ENCODE measurements around the gene SEMA4F. TPM values are rescaled to one million over a fixed set of nuclear protein-coding genes. Genes with fewer than 3 reads are reported as not detected.

SEMA4F gene, protein sequence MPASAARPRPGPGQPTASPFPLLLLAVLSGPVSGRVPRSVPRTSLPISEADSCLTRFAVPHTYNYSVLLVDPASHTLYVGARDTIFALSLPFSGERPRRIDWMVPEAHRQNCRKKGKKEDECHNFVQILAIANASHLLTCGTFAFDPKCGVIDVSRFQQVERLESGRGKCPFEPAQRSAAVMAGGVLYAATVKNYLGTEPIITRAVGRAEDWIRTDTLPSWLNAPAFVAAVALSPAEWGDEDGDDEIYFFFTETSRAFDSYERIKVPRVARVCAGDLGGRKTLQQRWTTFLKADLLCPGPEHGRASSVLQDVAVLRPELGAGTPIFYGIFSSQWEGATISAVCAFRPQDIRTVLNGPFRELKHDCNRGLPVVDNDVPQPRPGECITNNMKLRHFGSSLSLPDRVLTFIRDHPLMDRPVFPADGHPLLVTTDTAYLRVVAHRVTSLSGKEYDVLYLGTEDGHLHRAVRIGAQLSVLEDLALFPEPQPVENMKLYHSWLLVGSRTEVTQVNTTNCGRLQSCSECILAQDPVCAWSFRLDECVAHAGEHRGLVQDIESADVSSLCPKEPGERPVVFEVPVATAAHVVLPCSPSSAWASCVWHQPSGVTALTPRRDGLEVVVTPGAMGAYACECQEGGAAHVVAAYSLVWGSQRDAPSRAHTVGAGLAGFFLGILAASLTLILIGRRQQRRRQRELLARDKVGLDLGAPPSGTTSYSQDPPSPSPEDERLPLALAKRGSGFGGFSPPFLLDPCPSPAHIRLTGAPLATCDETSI
- total RNA-seq: 10.2 and 18.4 TPM in 2 replicates

DNA sequence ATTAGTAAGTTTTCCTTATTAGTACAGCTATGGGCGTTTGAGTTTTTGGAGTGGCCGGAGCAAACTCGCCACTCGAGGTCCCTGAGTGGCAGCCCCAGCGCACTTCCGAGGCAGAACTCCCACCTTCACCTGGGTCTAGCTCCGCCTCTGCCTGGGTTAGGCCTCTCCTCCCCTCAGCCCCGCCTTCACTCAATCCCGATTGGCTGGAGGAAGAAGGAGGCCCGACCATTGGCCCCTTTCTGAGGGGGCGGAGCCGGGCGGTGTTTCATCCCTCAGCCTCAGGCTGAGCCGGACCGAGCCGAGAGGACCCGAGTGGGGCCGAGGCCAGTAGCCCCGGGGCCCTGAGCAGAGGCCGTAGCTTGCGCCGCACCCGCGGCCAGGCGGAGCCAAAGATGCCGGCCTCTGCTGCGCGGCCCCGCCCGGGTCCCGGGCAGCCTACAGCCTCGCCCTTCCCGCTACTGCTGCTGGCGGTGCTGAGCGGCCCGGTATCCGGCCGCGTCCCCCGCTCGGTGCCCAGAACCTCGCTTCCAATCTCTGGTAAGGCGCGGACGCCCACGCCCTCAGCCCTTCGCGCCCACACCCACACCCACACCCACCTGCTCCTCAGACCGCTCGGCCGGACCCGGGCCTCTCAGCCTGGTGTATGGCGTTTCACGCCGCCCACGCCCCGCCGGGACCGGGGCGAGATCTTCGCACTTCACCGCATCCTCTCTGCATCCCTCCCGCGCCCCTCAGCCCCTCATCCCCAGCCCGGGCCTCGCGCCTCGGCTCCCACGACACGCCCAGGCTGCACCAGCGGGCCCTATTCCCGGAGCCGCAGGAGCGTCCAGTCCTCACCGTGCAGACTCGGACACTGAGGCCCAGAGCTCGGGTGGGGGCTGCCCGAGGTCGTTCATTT, at the start of gene SEMA4F:
SEMA4F (plus strand) TSS at position 263 of the 898 bp plus-strand sequence; CDS start at position 393, 130 bp downstream.

DNA sequence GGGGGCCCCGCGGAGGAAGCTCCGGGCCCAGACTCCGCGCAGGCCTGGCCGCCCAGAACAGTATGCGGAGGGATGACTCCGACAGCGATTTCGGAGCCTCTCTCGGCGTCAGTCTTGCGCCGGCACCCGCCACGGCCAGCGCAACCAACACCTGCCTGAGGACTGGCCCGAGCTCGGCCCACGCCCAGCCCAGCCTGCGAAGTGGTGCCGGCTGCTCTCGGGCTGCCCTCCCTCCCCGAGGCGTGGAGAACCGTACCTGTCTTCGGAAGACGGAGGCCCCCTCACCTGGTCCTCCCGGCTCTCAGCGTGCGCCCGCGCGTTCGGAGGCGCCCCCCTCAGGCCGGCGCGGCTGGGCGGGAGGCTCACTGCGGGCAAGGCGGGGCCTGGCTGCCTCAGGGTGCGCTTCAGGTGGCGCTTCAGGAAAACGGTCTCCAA, 6.0 kb upstream of the SEMA4F start, which contains the start of gene M1AP:
M1AP (minus strand) TSS at position 322 of the 435 bp plus-strand sequence. CDS start 8,055 bp downstream, outside the sequence.

Other genes with a start within 250 kb of the SEMA4F start
- 1.5 and 2.0 TPM in 2 replicates for gene C2orf81, start 232.6 kb upstream of the SEMA4F start, total RNA-seq
- 36.4 and 95.7 TPM in 2 replicates for gene WDR54, start 232.5 kb upstream of the SEMA4F start, total RNA-seq
- gene RTKN, start 212.3 kb upstream of the SEMA4F start, total RNA-seq: 22.3 and 24.0 TPM in 2 replicates
- 14.1 and 16.0 TPM in 2 replicates for gene INO80B, start 199.2 kb upstream of the SEMA4F start, total RNA-seq
- gene WBP1, start 195.8 kb upstream of the SEMA4F start, total RNA-seq: 36.4 and 87.2 TPM in 2 replicates
- 62.1 and 68.0 TPM in 2 replicates for gene MOGS, start 188.9 kb upstream of the SEMA4F start, total RNA-seq
- 47.3 and 48.0 TPM in 2 replicates for gene MRPL53, start 181.6 kb upstream of the SEMA4F start, total RNA-seq
- gene CCDC142, start 171.2 kb upstream of the SEMA4F start, total RNA-seq: 25.9 and 27.6 TPM in 2 replicates
- gene TTC31, start 171.2 kb upstream of the SEMA4F start, total RNA-seq: 11.6 and 19.6 TPM in 2 replicates
- 3.1 and 6.3 TPM in 2 replicates for gene LBX2, start 154.6 kb upstream of the SEMA4F start, total RNA-seq
- 21.2 and 25.5 TPM in 2 replicates for gene PCGF1, start 146.6 kb upstream of the SEMA4F start, total RNA-seq
- 0.58 and 0.83 TPM in 2 replicates for gene TLX2, start 139.8 kb upstream of the SEMA4F start, total RNA-seq
- under 0.01 and 0.29 TPM in 2 replicates for gene DQX1, start 128.0 kb upstream of the SEMA4F start, total RNA-seq
- gene AUP1, start 124.5 kb upstream of the SEMA4F start, total RNA-seq: 57.6 and 90.3 TPM in 2 replicates
- 38.1 and 50.4 TPM in 2 replicates for gene HTRA2, start 124.3 kb upstream of the SEMA4F start, total RNA-seq
- gene LOXL3, start 100.3 kb upstream of the SEMA4F start, total RNA-seq: 27.3 and 53.9 TPM in 2 replicates
- 27.3 and 50.4 TPM in 2 replicates for gene DOK1, start 99.5 kb upstream of the SEMA4F start, total RNA-seq
- not detected in 2 replicates for gene M1AP, start 5.9 kb upstream of the SEMA4F start, total RNA-seq
- 19.1 and 46.8 TPM in 2 replicates for gene HK2, start 179.9 kb downstream of the SEMA4F start, total RNA-seq